B cell (primary cell): ENCODE measurements around the gene SUMO2. TPM values are rescaled to one million over a fixed set of nuclear protein-coding genes. Genes with fewer than 3 reads are reported as not detected.

Source experiments
- ATAC-seq: fragments of 200-7000 bp; cut with Tn5 transposase; one replicate; pipeline ENCODE4 v1.10.0; 2021; ENCODE audit warnings: low read depth, mild to moderate bottlenecking, moderate number of reproducible peaks, moderate library complexity
- CTCF ChIA-PET: fragments of 350-600 bp; sonication (Branson Sonifier 250); formaldehyde crosslinking; loops from one replicate; lab custom pipeline; 2021; ENCODE audit warnings: antibody characterized with exemption, inconsistent platforms; lab: Charles Lee
- POLR2A ChIA-PET: fragments of 350-600 bp; sonication (Branson Sonifier 250); formaldehyde crosslinking; loops from one replicate; lab custom pipeline; 2021; ENCODE audit warnings: antibody characterized with exemption; lab: Charles Lee
- DNase-seq: peaks from one replicate; pipeline ENCODE4 v3.0.0; 2013
- H2AFZ ChIP-seq: 2 replicates; pipeline ENCODE4 v1.6.1; 2012; ENCODE audit warnings: mild to moderate bottlenecking, low read depth, low read length; ENCODE audit not compliant: insufficient read depth, poor library complexity, severe bottlenecking
- H3K27ac ChIP-seq, 2 donors: 1 replicate in 1 of 2; 2 replicates in 1 of 2; pipeline ENCODE4 v1.5.1; 2012 to 2013; ENCODE audit warnings: low read length in 2 of 2, mild to moderate bottlenecking in 2 of 2, moderate library complexity in 1 of 2
- H3K27me3 ChIP-seq, 4 experiments: fragments of 200-600 bp in 1 of 4; sonication (generic) in 1 of 4; replicated peaks in 1 of 4; 1 replicate in 2 of 4; 2 replicates in 2 of 4; pipeline versions ENCODE4 v1.6.1 to v1.7.0; 2013 to 2016; ENCODE audit warnings: low read length in 3 of 4, mild to moderate bottlenecking in 2 of 4, mixed read lengths in 1 of 4, moderate library complexity in 1 of 4; ENCODE audit not compliant: insufficient read depth in 4 of 4, control insufficient read depth in 3 of 4; ENCODE audit errors: control extremely low read depth in 1 of 4
- H3K36me3 ChIP-seq, 2 experiments: replicated peaks in 1 of 2; 1 replicate in 1 of 2; 2 replicates in 1 of 2; pipeline versions ENCODE4 v1.6.1 to v1.7.1; 2013; ENCODE audit warnings: low read length in 1 of 2; ENCODE audit not compliant: insufficient read depth in 2 of 2, control insufficient read depth in 1 of 2; ENCODE audit errors: control extremely low read depth in 1 of 2, extremely low read depth in 1 of 2
- H3K4me1 ChIP-seq, 2 donors: fragments of 200-600 bp in 1 of 2; sonication (generic) in 1 of 2; 1 replicate in 1 of 2; 2 replicates in 1 of 2; pipeline versions ENCODE4 v1.5.1 to v1.6.1; 2013 to 2017; ENCODE audit warnings: low read length in 2 of 2; ENCODE audit not compliant: control insufficient read depth in 2 of 2, insufficient read depth in 2 of 2
- H3K4me2 ChIP-seq: replicated peaks from 2 replicates; pipeline ENCODE3; 2012; ENCODE audit warnings: mild to moderate bottlenecking, low read depth, low read length; ENCODE audit not compliant: poor library complexity, severe bottlenecking
- H3K4me3 ChIP-seq, 5 experiments: fragments of 200-600 bp in 1 of 5; sonication (generic) in 1 of 5; 1 replicate in 3 of 5; 2 replicates in 2 of 5; pipeline versions ENCODE4 v1.5.1 to v1.7.0; 2011 to 2016; ENCODE audit warnings: low read length in 4 of 5, mild to moderate bottlenecking in 4 of 5, low read depth in 2 of 5, control low read depth in 1 of 5, moderate library complexity in 1 of 5; ENCODE audit not compliant: insufficient read depth in 1 of 5; ENCODE audit errors: control extremely low read depth in 1 of 5, extremely low read depth in 1 of 5
- H3K79me2 ChIP-seq: fragments of 200-600 bp; sonication (generic); one replicate; pipeline ENCODE4 v1.6.0; 2016; ENCODE audit warnings: low read length; ENCODE audit not compliant: control insufficient read depth, insufficient read depth
- H3K9ac ChIP-seq: fragments of 200-600 bp; sonication (generic); 2 replicates; pipeline ENCODE4 v1.6.1; 2017; ENCODE audit warnings: mild to moderate bottlenecking, low read length, moderate library complexity
- H3K9me3 ChIP-seq, 3 donors: one replicate each; pipeline versions ENCODE4 v1.6.1 to v1.7.1; 2013; ENCODE audit warnings: low read length in 2 of 3; ENCODE audit not compliant: control insufficient read depth in 2 of 3, insufficient read depth in 1 of 3; ENCODE audit errors: control extremely low read depth in 1 of 3
- H4K20me1 ChIP-seq: 2 replicates; pipeline ENCODE4 v1.6.0; 2012; ENCODE audit warnings: mild to moderate bottlenecking, low read length; ENCODE audit not compliant: insufficient read depth, control insufficient read depth, poor library complexity, severe bottlenecking
- H3K27ac Mint-ChIP-seq: one replicate; pipeline ENCODE4 v1.8.0; 2021; ENCODE audit warnings: mixed read lengths
- H3K27me3 Mint-ChIP-seq: one replicate; pipeline ENCODE4 v1.8.0; 2021; ENCODE audit warnings: mixed read lengths
- H3K4me1 Mint-ChIP-seq: one replicate; pipeline ENCODE4 v1.8.0; 2021; ENCODE audit warnings: mixed read lengths
- H3K4me3 Mint-ChIP-seq: one replicate; pipeline ENCODE4 v1.8.0; 2021; ENCODE audit warnings: mixed read lengths
- H3K9me3 Mint-ChIP-seq: one replicate; pipeline ENCODE4 v1.8.0; 2022; ENCODE audit warnings: mixed read lengths; ENCODE audit not compliant: insufficient read depth
- EZH2 ChIP-seq: IDR thresholded peaks from 2 replicates; pipeline ENCODE4 v1.6.1; 2012; ENCODE audit warnings: borderline replicate concordance, low read depth, mild to moderate bottlenecking, moderate library complexity, low read length; ENCODE audit not compliant: insufficient read depth, poor library complexity, severe bottlenecking
- WGBS: methylation state at CpG from one replicate; pipeline ENCODE4 v1.1.5; 2013; ENCODE audit warnings: missing lambda C conversion rate; ENCODE audit not compliant: insufficient coverage; 5-methylcytosine and 5-hydroxymethylcytosine counted together
- intact Hi-C: fragments of 100-400 bp; cut with micrococcal nuclease; formaldehyde crosslinking; loops from one replicate; pipeline ENCODE4 v1.10.0; 2022
- polyA plus RNA-seq: library from polyadenylated mRNA; depleted of rRNA; stranded (reverse); fragments of >200 nt; gene quantifications from 2 replicates; pipeline ENCODE4 v1.2.3, GENCODE V29; 2012
- total RNA-seq, 2 donors: library from RNA; stranded (reverse); fragments of 120-200 nt in 1 of 2; gene quantifications; 1 replicate in 1 of 2; 2 replicates in 1 of 2; pipeline versions ENCODE4 v1.2.3 to v1.2.4, GENCODE V29; 2013 to 2022
- TF ChIP-seq, protein P1 (sequence below): fragments of 200-600 bp; IDR thresholded peaks from one replicate; pipeline ENCODE4 v1.8.0; 2022; ENCODE audit warnings: antibody characterized with exemption, mild to moderate bottlenecking

Gene SUMO2
- total and polyA plus RNA-seq, 2 donors (not counting 1 experiment from before 2014, with no cell fraction given) = 35.1 to 229 TPM

DNA sequence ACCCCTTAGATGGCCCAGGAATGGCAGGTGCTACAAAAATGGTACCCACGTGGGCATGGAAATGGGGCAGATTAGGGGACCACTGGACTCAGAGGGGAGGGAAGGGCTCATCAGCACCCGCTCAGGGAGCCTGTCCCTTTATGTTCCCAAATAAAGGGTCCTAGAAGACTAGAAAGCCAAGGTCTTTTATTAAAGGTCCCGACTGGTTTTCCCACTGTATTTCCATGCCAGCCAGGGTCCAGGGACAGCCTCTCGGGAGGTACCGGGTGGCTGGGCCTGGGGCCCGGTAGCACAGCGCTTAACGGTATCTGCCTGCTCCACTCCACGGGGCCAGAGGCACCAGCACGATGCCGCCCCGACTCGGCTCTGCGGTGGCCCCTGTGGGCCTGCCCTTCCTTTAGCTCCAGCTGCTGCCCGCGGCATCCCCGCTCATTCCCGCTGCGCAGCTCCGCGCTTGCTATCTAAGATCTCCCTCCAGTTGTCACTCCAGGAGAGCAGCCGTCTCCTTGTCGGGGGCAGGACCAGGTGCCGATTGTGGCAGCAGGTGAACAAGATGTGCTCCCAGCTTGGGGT is 52.6 kb downstream of the SUMO2 start:
- H3K9ac ChIP-seq = peak overlapping the region; percentile 88
- WGBS = 88% methylated on average over 24 of the region's 24 CpGs
- DNase-seq (no peak), ATAC-seq (no peak)
- Mint-ChIP-seq H3K9me3 (no peaks in the 10 kb centered on the region), H3K4me1 (peaks cover 43% of the 10 kb centered on the region), H3K4me3 (peak overlapping the region; percentile 86), H3K27ac (peak overlapping the region; percentile 84), H3K27me3 (no peaks in the 10 kb centered on the region)
- no peak overlapping the region for H2AFZ ChIP-seq
- peaks cover 24 to 38% of the 10 kb centered on the region in 2 donors for H3K4me1 ChIP-seq
- peak overlapping the region in 1 of 2 donors; percentile 85 for H3K27ac ChIP-seq
- H3K27me3 ChIP-seq = no peaks in the 10 kb centered on the region
- no peak for TF ChIP-seq EZH2
- TF ChIP-seq, protein P1, sequence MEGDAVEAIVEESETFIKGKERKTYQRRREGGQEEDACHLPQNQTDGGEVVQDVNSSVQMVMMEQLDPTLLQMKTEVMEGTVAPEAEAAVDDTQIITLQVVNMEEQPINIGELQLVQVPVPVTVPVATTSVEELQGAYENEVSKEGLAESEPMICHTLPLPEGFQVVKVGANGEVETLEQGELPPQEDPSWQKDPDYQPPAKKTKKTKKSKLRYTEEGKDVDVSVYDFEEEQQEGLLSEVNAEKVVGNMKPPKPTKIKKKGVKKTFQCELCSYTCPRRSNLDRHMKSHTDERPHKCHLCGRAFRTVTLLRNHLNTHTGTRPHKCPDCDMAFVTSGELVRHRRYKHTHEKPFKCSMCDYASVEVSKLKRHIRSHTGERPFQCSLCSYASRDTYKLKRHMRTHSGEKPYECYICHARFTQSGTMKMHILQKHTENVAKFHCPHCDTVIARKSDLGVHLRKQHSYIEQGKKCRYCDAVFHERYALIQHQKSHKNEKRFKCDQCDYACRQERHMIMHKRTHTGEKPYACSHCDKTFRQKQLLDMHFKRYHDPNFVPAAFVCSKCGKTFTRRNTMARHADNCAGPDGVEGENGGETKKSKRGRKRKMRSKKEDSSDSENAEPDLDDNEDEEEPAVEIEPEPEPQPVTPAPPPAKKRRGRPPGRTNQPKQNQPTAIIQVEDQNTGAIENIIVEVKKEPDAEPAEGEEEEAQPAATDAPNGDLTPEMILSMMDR = no peak
- intact Hi-C loops = no loop called here
- H3K79me2 ChIP-seq = peaks cover 3% of the 10 kb centered on the region
- peaks cover 23% of the 10 kb centered on the region for H4K20me1 ChIP-seq
- peak overlapping the region in 3 of 5 experiments; percentile 87 to 95 (median 90) for H3K4me3 ChIP-seq
- POLR2A ChIA-PET = interaction anchor here (0.6 to 3.5 kb wide), 4 partner anchors 11 to 20 kb away, joined by 6 to 49 read pairs (median 8); partner anchors contain the start of gene ARMC7
- H3K36me3 ChIP-seq = peaks cover 0 to 17% of the 10 kb centered on the region in 2 experiments
- CTCF ChIA-PET = interaction anchor here (0.6 to 13.4 kb wide), 16 partner anchors 9 to 168 kb away, joined by 3 to 262 read pairs (median 3); partner anchors contain the start of genes ARMC7, JPT1 and NUP85
- peak overlapping the region; percentile 86 for H3K4me2 ChIP-seq
- H3K9me3 ChIP-seq = no peaks in the 10 kb centered on the region

DNA sequence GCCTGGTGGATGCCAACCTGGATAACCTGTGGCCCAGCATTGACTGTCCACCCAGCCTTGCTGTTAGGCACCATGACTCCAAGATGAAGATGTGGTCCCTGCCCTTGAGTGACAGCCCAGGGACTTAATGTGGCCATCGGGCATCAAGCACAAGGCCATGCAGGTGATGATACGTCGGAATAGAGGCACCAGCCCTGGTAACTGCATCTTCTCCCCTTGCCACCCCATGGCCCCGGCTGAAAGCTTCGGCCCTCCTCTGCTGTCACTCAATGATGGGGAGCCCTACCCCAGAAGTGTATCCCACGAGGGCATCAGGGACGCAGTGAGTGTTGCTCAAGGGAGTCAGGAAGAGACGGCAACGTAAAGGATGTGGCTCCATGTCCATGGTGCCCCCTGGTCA is 53.2 kb downstream of the SUMO2 start:
- H3K4me1 ChIP-seq = peaks cover 29 to 43% of the 10 kb centered on the region in 2 donors
- Mint-ChIP-seq H3K4me1 (peaks cover 49% of the 10 kb centered on the region), H3K27ac (peak overlapping the region; percentile 37), H3K9me3 (no peaks in the 10 kb centered on the region), H3K4me3 (peak overlapping the region; percentile 86), H3K27me3 (no peaks in the 10 kb centered on the region)
- H3K4me2 ChIP-seq = no peak overlapping the region
- peaks cover 8% of the 10 kb centered on the region for H3K79me2 ChIP-seq
- H3K4me3 ChIP-seq = no peak overlapping the region
- intact Hi-C loops = no loop called here
- no peak overlapping the region for H3K27ac ChIP-seq
- no peaks in the 10 kb centered on the region for H3K27me3 ChIP-seq
- TF ChIP-seq, protein P1 = no peak
- peaks cover 0 to 17% of the 10 kb centered on the region in 2 experiments for H3K36me3 ChIP-seq
- H2AFZ ChIP-seq = no peak overlapping the region
- no peaks in the 10 kb centered on the region for H3K9me3 ChIP-seq
- ChIA-PET POLR2A (interaction anchor here (0.6 to 3.5 kb wide), 2 partner anchors 14 to 16 kb away, joined by 8 to 49 read pairs; no protein-coding TSS in a partner anchor), CTCF (interaction anchor here (0.5 to 13.4 kb wide), 6 partner anchors 9 to 44 kb away, joined by 3 to 262 read pairs (median 4); partner anchors contain the start of genes ARMC7 and JPT1)
- no peak overlapping the region for H3K9ac ChIP-seq
- 91% methylated on average over 8 of the region's 9 CpGs for WGBS
- peaks cover 23% of the 10 kb centered on the region for H4K20me1 ChIP-seq
- ATAC-seq (no peak), DNase-seq (no peak)
